GM23338 (cell line): ENCODE measurements around the gene SLC30A5. TPM values are rescaled to one million over a fixed set of nuclear protein-coding genes. Genes with fewer than 3 reads are reported as not detected.

Source experiments
- ATAC-seq: fragments of 200-7000 bp; cut with Tn5 transposase; 3 replicates; pipeline ENCODE4 v1.9.1; 2020
- DNase-seq: peaks from one replicate; pipeline ENCODE4 v3.0.0-alpha.2; 2015; ENCODE audit warnings: low spot score
- H2AFZ ChIP-seq: fragments of 200-600 bp; sonication (generic); 2 replicates; pipeline ENCODE4 v1.8.0; 2016; ENCODE audit warnings: antibody characterized with exemption, mild to moderate bottlenecking, moderate library complexity
- H3F3A ChIP-seq: fragments of 200-600 bp; sonication (generic); replicated peaks from 2 replicates; pipeline ENCODE4 v1.8.0; 2017; ENCODE audit warnings: antibody characterized with exemption, mixed run types, low read depth
- H3K27ac ChIP-seq: fragments of 200-600 bp; sonication (generic); 2 replicates; pipeline ENCODE4 v1.6.1; 2016; ENCODE audit warnings: low read depth
- H3K27me3 ChIP-seq: fragments of 200-600 bp; sonication (generic); 2 replicates; pipeline ENCODE4 v1.8.0; 2016; ENCODE audit warnings: mild to moderate bottlenecking, mixed run types, moderate library complexity; ENCODE audit not compliant: insufficient read depth
- H3K36me3 ChIP-seq: fragments of 200-600 bp; sonication (generic); 2 replicates; pipeline ENCODE4 v1.8.0; 2016; ENCODE audit warnings: mild to moderate bottlenecking; ENCODE audit not compliant: insufficient read depth
- H3K4me1 ChIP-seq: fragments of 200-600 bp; sonication (generic); 2 replicates; pipeline ENCODE4 v1.8.0; 2016; ENCODE audit warnings: mild to moderate bottlenecking, moderate library complexity; ENCODE audit not compliant: insufficient read depth
- H3K4me2 ChIP-seq: fragments of 200-600 bp; sonication (generic); 2 replicates; pipeline ENCODE4 v1.7.1; 2017; ENCODE audit warnings: mixed run types
- H3K4me3 ChIP-seq: fragments of 200-600 bp; sonication (generic); 2 replicates; pipeline ENCODE4 v1.6.1; 2016; ENCODE audit warnings: mixed run types
- H3K79me2 ChIP-seq: fragments of 200-600 bp; sonication (generic); replicated peaks from 2 replicates; pipeline ENCODE4 v1.8.0; 2017; ENCODE audit warnings: mild to moderate bottlenecking; ENCODE audit not compliant: insufficient read depth
- H3K9me2 ChIP-seq: fragments of 200-600 bp; sonication (generic); 2 replicates; pipeline ENCODE4 v1.8.0; 2017; ENCODE audit not compliant: insufficient read depth
- H4K20me1 ChIP-seq: fragments of 200-600 bp; sonication (generic); replicated peaks from 2 replicates; pipeline ENCODE4 v1.8.0; 2017; ENCODE audit warnings: mild to moderate bottlenecking; ENCODE audit not compliant: insufficient read depth
- H3K27ac Mint-ChIP-seq: 2 replicates; pipeline ENCODE4 v1.8.0; 2020; ENCODE audit warnings: inconsistent platforms, mild to moderate bottlenecking, moderate library complexity, mixed read lengths
- H3K27me3 Mint-ChIP-seq: 3 replicates; pipeline ENCODE4 v1.8.0; 2022; ENCODE audit warnings: low read depth, mild to moderate bottlenecking, moderate library complexity, mixed read lengths, inconsistent platforms; ENCODE audit not compliant: insufficient read depth, poor library complexity
- H3K36me3 Mint-ChIP-seq: 3 replicates; pipeline ENCODE4 v1.8.0; 2021; ENCODE audit warnings: low read depth, mild to moderate bottlenecking, inconsistent platforms, moderate library complexity, mixed read lengths
- H3K4me1 Mint-ChIP-seq: 3 replicates; pipeline ENCODE4 v1.8.0; 2020; ENCODE audit warnings: mild to moderate bottlenecking, inconsistent platforms, mixed read lengths
- H3K4me3 Mint-ChIP-seq: 3 replicates; pipeline ENCODE4 v1.8.0; 2021; ENCODE audit warnings: moderate library complexity, mild to moderate bottlenecking, inconsistent platforms, mixed read lengths
- H3K9me3 Mint-ChIP-seq: 3 replicates; pipeline ENCODE4 v1.8.0; 2020; ENCODE audit warnings: moderate library complexity, mild to moderate bottlenecking, inconsistent platforms, mixed read lengths
- CREB1 ChIP-seq: fragments of 250-450 bp; sonication (Bioruptor Pico); IDR thresholded peaks from 2 replicates; pipeline ENCODE4 v1.5.0; 2020; ENCODE audit warnings: low read depth, mild to moderate bottlenecking, moderate library complexity
- CTCF ChIP-seq, 2 experiments: fragments of 200-600 bp in 1 of 2; sonication (generic) in 1 of 2; conservative IDR thresholded peaks; 2 replicates each; pipeline versions ENCODE4 v1.5.1 to v1.6.1; 2016 to 2017; ENCODE audit warnings: antibody characterized with exemption in 2 of 2, low read depth in 2 of 2, mild to moderate bottlenecking in 2 of 2, moderate library complexity in 1 of 2
- ETS1 ChIP-seq: IDR thresholded peaks from 2 replicates; pipeline ENCODE4 v1.6.1; 2016; ENCODE audit warnings: antibody characterized with exemption
- EZH2 ChIP-seq: fragments of 200-600 bp; sonication (generic); IDR thresholded peaks from one replicate; pipeline ENCODE4 v1.8.0; 2017; ENCODE audit warnings: antibody characterized with exemption, mild to moderate bottlenecking, low read depth; ENCODE audit not compliant: unreplicated experiment
- EZH2phosphoT487 ChIP-seq: fragments of 200-600 bp; sonication (generic); IDR thresholded peaks from one replicate; pipeline ENCODE4 v1.8.1; 2018; ENCODE audit warnings: antibody characterized with exemption; ENCODE audit not compliant: unreplicated experiment
- JUNB ChIP-seq: IDR thresholded peaks from one replicate; pipeline ENCODE4 v1.6.1; 2016; ENCODE audit warnings: antibody characterized with exemption; ENCODE audit not compliant: unreplicated experiment
- NANOG ChIP-seq: IDR thresholded peaks from 2 replicates; pipeline ENCODE4 v1.6.1; 2016; ENCODE audit warnings: antibody characterized with exemption, borderline replicate concordance
- POLR2AphosphoS5 ChIP-seq: IDR thresholded peaks from 2 replicates; pipeline ENCODE4 v1.6.1; 2016; ENCODE audit warnings: antibody characterized with exemption, low read depth
- STAT1 ChIP-seq: IDR thresholded peaks from one replicate; pipeline ENCODE4 v1.6.1; 2016; ENCODE audit warnings: antibody characterized with exemption; ENCODE audit not compliant: unreplicated experiment
- ZNF331 ChIP-seq: fragments of 250-450 bp; sonication (Bioruptor Pico); IDR thresholded peaks from 2 replicates; pipeline ENCODE4 v1.5.0; 2020; ENCODE audit warnings: low read depth, mild to moderate bottlenecking, moderate library complexity
- polyA plus RNA-seq: library from polyadenylated mRNA; unstranded; fragments of >200 nt; fragmentation: Nextera tagmentation; extraction: Ambion mirVana; gene quantifications from 2 replicates; pipeline ENCODE4 v1.2.1, GENCODE V29; 2016
- total RNA-seq: library from RNA; depleted of rRNA; stranded (reverse); fragments of >200 nt; shearing (Covaris generic); gene quantifications from 2 replicates; pipeline ENCODE4 v1.2.3, GENCODE V29; 2014
- TF ChIP-seq, protein P1 (sequence below): IDR thresholded peaks from one replicate; pipeline ENCODE4 v1.6.1; 2018; ENCODE audit warnings: antibody characterized with exemption; ENCODE audit not compliant: unreplicated experiment
- TF ChIP-seq, protein P2 (sequence below): fragments of 250-450 bp; sonication (Bioruptor Pico); IDR thresholded peaks from 2 replicates; pipeline ENCODE4 v1.5.0; 2020; ENCODE audit warnings: mild to moderate bottlenecking, moderate library complexity

Gene SLC30A5
- total and polyA plus RNA-seq, 2 experiments from 2014 or later: 38.2 to 43.2 TPM

DNA sequence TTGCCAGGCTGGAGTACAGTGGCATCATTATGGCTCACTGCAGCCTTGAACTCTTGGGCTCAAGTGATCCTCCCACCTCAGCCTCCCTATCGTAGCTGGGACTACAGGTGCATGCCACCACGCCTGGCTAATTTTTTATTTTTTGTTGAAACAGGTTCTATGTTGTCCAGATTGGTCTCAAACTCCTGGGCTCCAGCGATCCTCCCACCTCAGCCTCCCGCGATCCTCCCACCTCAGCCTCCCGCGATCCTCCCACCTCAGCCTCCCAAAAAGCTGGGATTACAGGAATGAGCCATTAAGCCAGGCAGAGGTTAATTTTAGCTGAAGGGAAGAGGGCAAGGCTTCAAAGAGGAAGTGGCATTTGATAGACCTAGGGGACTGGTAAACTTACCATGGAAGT lies 40.3 kb downstream of the SLC30A5 start:
- ATAC-seq (no peak), DNase-seq (no peak)
- no peak overlapping the region for H3K4me2 ChIP-seq
- Mint-ChIP-seq H3K9me3 (0 out of 3 replicates have a peak, but pooled peaks cover 3% of the 10 kb centered on the region), H3K27me3 (no peaks in the 10 kb centered on the region), H3K27ac (no peak overlapping the region), H3K4me1 (peaks cover 12% of the 10 kb centered on the region), H3K4me3 (no peak overlapping the region), H3K36me3 (peaks cover 3% of the 10 kb centered on the region; the same call in 1 of the 3 replicates)
- TF ChIP-seq NANOG (no peak), ETS1 (no peak), EZH2phosphoT487 (no peak), POLR2AphosphoS5 (no peak), STAT1 (no peak), JUNB (no peak), CTCF (conservative IDR thresholded peaks at IDR 0.05; ENCODE audit: low read depth in 2 of 2) (no peak), EZH2 (no peak), CREB1 (CRISPR knock-in tag) (no peak), ZNF331 (no peak)
- TF ChIP-seq, protein P1, sequence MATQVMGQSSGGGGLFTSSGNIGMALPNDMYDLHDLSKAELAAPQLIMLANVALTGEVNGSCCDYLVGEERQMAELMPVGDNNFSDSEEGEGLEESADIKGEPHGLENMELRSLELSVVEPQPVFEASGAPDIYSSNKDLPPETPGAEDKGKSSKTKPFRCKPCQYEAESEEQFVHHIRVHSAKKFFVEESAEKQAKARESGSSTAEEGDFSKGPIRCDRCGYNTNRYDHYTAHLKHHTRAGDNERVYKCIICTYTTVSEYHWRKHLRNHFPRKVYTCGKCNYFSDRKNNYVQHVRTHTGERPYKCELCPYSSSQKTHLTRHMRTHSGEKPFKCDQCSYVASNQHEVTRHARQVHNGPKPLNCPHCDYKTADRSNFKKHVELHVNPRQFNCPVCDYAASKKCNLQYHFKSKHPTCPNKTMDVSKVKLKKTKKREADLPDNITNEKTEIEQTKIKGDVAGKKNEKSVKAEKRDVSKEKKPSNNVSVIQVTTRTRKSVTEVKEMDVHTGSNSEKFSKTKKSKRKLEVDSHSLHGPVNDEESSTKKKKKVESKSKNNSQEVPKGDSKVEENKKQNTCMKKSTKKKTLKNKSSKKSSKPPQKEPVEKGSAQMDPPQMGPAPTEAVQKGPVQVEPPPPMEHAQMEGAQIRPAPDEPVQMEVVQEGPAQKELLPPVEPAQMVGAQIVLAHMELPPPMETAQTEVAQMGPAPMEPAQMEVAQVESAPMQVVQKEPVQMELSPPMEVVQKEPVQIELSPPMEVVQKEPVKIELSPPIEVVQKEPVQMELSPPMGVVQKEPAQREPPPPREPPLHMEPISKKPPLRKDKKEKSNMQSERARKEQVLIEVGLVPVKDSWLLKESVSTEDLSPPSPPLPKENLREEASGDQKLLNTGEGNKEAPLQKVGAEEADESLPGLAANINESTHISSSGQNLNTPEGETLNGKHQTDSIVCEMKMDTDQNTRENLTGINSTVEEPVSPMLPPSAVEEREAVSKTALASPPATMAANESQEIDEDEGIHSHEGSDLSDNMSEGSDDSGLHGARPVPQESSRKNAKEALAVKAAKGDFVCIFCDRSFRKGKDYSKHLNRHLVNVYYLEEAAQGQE: no peak
- TF ChIP-seq, protein P2, sequence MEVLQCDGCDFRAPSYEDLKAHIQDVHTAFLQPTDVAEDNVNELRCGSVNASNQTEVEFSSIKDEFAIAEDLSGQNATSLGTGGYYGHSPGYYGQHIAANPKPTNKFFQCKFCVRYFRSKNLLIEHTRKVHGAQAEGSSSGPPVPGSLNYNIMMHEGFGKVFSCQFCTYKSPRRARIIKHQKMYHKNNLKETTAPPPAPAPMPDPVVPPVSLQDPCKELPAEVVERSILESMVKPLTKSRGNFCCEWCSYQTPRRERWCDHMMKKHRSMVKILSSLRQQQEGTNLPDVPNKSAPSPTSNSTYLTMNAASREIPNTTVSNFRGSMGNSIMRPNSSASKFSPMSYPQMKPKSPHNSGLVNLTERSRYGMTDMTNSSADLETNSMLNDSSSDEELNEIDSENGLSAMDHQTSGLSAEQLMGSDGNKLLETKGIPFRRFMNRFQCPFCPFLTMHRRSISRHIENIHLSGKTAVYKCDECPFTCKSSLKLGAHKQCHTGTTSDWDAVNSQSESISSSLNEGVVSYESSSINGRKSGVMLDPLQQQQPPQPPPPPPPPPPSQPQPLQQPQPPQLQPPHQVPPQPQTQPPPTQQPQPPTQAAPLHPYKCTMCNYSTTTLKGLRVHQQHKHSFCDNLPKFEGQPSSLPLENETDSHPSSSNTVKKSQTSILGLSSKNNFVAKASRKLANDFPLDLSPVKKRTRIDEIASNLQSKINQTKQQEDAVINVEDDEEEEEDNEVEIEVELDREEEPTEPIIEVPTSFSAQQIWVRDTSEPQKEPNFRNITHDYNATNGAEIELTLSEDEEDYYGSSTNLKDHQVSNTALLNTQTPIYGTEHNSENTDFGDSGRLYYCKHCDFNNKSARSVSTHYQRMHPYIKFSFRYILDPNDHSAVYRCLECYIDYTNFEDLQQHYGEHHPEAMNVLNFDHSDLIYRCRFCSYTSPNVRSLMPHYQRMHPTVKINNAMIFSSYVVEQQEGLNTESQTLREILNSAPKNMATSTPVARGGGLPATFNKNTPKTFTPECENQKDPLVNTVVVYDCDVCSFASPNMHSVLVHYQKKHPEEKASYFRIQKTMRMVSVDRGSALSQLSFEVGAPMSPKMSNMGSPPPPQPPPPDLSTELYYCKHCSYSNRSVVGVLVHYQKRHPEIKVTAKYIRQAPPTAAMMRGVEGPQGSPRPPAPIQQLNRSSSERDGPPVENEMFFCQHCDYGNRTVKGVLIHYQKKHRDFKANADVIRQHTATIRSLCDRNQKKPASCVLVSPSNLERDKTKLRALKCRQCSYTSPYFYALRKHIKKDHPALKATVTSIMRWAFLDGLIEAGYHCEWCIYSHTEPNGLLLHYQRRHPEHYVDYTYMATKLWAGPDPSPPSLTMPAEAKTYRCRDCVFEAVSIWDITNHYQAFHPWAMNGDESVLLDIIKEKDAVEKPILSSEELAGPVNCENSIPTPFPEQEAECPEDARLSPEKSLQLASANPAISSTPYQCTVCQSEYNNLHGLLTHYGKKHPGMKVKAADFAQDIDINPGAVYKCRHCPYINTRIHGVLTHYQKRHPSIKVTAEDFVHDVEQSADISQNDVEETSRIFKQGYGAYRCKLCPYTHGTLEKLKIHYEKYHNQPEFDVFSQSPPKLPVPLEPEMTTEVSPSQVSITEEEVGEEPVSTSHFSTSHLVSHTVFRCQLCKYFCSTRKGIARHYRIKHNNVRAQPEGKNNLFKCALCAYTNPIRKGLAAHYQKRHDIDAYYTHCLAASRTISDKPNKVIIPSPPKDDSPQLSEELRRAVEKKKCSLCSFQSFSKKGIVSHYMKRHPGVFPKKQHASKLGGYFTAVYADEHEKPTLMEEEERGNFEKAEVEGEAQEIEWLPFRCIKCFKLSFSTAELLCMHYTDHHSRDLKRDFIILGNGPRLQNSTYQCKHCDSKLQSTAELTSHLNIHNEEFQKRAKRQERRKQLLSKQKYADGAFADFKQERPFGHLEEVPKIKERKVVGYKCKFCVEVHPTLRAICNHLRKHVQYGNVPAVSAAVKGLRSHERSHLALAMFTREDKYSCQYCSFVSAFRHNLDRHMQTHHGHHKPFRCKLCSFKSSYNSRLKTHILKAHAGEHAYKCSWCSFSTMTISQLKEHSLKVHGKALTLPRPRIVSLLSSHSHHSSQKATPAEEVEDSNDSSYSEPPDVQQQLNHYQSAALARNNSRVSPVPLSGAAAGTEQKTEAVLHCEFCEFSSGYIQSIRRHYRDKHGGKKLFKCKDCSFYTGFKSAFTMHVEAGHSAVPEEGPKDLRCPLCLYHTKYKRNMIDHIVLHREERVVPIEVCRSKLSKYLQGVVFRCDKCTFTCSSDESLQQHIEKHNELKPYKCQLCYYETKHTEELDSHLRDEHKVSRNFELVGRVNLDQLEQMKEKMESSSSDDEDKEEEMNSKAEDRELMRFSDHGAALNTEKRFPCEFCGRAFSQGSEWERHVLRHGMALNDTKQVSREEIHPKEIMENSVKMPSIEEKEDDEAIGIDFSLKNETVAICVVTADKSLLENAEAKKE (CRISPR knock-in tag): no peak
- H3K9me2 ChIP-seq: no peaks in the 10 kb centered on the region
- H3K27me3 ChIP-seq: no peaks in the 10 kb centered on the region
- H3K36me3 ChIP-seq: no peaks in the 10 kb centered on the region
- no peak overlapping the region for H3K4me3 ChIP-seq
- no peaks in the 10 kb centered on the region for H3F3A ChIP-seq
- H3K4me1 ChIP-seq: peaks cover 15% of the 10 kb centered on the region
- H4K20me1 ChIP-seq: no peaks in the 10 kb centered on the region
- no peak overlapping the region for H2AFZ ChIP-seq
- no peak overlapping the region for H3K27ac ChIP-seq
- no peaks in the 10 kb centered on the region for H3K79me2 ChIP-seq
